Measurements from ENCODE around the gene TANC1. TPM values are rescaled to one million over a fixed set of nuclear protein-coding genes. Genes with fewer than 3 reads are reported as not detected.

The TANC1 gene
- total RNA-seq, 1 experiment from 2014 or later, result 21.1 TPM

DNA sequence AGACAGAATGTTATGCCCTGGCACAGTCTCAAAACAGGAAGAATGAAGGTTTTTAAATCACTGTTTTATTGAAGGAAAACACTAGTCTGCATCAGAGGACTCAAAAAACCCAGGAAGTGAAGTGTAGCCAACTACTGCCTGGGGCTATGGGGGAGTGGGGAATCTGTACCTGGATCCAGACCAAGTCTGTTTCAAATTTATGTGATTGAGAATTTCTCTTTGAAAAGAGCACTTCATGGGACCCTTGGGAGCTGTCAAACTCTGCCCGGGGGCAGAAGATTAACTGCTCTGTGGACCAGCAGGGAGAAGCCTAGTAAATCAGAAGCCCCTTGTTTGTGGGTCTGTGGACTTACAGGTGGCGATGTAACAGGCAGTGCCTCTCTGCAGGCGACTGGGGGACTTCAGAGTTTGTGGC, 45.3 kb upstream of the TANC1 start:
- Histone ChIP-seq H3K9me3 (no peaks in the 10 kb centered on the region), H3K4me1 (peaks cover 12% of the 10 kb centered on the region; the same call in 1 of the 2 replicates), H3K36me3 (ENCODE audit: control insufficient read depth, insufficient read depth, low read length) (no peaks in the 10 kb centered on the region; the same call in 1 of the 2 replicates), H3K27me3 (replicated peaks; ENCODE audit: control insufficient read depth, insufficient read depth, low read length) (no peaks in the 10 kb centered on the region), H3K4me3 (ENCODE audit: low read depth, low read length) (no peak overlapping the region)
- H3K27ac Mint-ChIP-seq (ENCODE audit: unreplicated experiment), result peak overlapping the region; percentile 50
- ChIA-PET CTCF (no interaction called here), POLR2A (no interaction called here)
- TF ChIP-seq CTCF (IDR thresholded peaks at IDR 0.05; ENCODE audit: insufficient read depth in 1 of 2, low read depth in 1 of 2, low read length in 1 of 2, severe bottlenecking in 1 of 2, unreplicated experiment in 1 of 2), result no peak
- DNase-seq, result no peak
- no peak overlapping the region for H3K4me3 Mint-ChIP-seq (ENCODE audit: unreplicated experiment)
- H3K36me3 Mint-ChIP-seq (ENCODE audit: insufficient read depth, unreplicated experiment), result no peaks in the 10 kb centered on the region
- H3K27me3 Mint-ChIP-seq (ENCODE audit: insufficient read depth, unreplicated experiment), result no peaks in the 10 kb centered on the region
- peaks cover 30% of the 10 kb centered on the region for H3K4me1 Mint-ChIP-seq (ENCODE audit: low read depth, unreplicated experiment)
- peaks cover 6% of the 10 kb centered on the region for H3K9me3 Mint-ChIP-seq (ENCODE audit: unreplicated experiment)
- BruUV-seq (replicated peaks), result no TSS peak
- intact Hi-C loops (cut with micrococcal nuclease; ENCODE audit: unreplicated experiment), result no loop called here

DNA sequence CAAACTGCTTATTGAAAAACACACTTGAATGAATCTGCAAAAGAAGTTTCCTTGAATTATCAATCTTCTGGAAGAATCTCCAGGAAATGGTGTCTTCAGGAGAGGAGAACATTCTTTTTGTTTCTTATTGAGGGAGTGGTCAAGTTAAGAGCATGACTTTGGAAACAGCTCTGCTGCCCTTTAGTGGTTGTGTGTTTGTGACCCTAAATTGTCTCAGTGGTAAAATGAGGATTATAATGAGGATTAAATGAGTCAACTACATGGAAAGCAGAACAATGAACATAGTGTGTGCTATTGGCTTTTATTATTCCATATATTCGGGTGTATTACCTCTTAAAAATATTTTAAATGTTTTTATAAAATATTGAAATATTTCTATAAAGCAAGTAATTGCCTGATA, 44.8 kb upstream of the TANC1 start:
- DNase-seq, result no peak
- POLR2A ChIA-PET, result no interaction called here
- Histone ChIP-seq H3K27me3 (replicated peaks; ENCODE audit: control insufficient read depth, insufficient read depth, low read length) (no peaks in the 10 kb centered on the region), H3K9me3 (no peaks in the 10 kb centered on the region), H3K4me3 (ENCODE audit: low read depth, low read length) (no peak overlapping the region), H3K36me3 (ENCODE audit: control insufficient read depth, insufficient read depth, low read length) (no peaks in the 10 kb centered on the region; the same call in 1 of the 2 replicates), H3K4me1 (peaks cover 12% of the 10 kb centered on the region; the same call in 1 of the 2 replicates)
- H3K27ac Mint-ChIP-seq (ENCODE audit: unreplicated experiment), result no peak overlapping the region
- H3K36me3 Mint-ChIP-seq (ENCODE audit: insufficient read depth, unreplicated experiment), result no peaks in the 10 kb centered on the region
- no peak overlapping the region for H3K4me3 Mint-ChIP-seq (ENCODE audit: unreplicated experiment)
- H3K9me3 Mint-ChIP-seq (ENCODE audit: unreplicated experiment), result peaks cover 6% of the 10 kb centered on the region
- H3K27me3 Mint-ChIP-seq (ENCODE audit: insufficient read depth, unreplicated experiment), result no peaks in the 10 kb centered on the region
- H3K4me1 Mint-ChIP-seq (ENCODE audit: low read depth, unreplicated experiment), result peaks cover 31% of the 10 kb centered on the region
- BruUV-seq (replicated peaks), result no TSS peak
- CTCF ChIA-PET, result no interaction called here
- intact Hi-C loops (cut with micrococcal nuclease; ENCODE audit: unreplicated experiment), result no loop called here
- TF ChIP-seq CTCF (IDR thresholded peaks at IDR 0.05; ENCODE audit: insufficient read depth in 1 of 2, low read depth in 1 of 2, low read length in 1 of 2, severe bottlenecking in 1 of 2, unreplicated experiment in 1 of 2), result no peak

- CTCF ChIA-PET, result interaction anchor here (0.6 kb wide), 1 partner anchor 104 kb away, joined by 3 read pairs; no protein-coding TSS in a partner anchor
- H3K36me3 Mint-ChIP-seq (ENCODE audit: insufficient read depth, unreplicated experiment), result no peaks in the 10 kb centered on the region
- no peaks in the 10 kb centered on the region for H3K27me3 Mint-ChIP-seq (ENCODE audit: insufficient read depth, unreplicated experiment)
- TF ChIP-seq CTCF (IDR thresholded peaks at IDR 0.05; ENCODE audit: insufficient read depth in 1 of 2, low read depth in 1 of 2, low read length in 1 of 2, severe bottlenecking in 1 of 2, unreplicated experiment in 1 of 2), result no peak
- POLR2A ChIA-PET, result interaction anchor here (0.6 kb wide), 1 partner anchor 67 kb away, joined by 3 read pairs; no protein-coding TSS in a partner anchor
- H3K4me1 Mint-ChIP-seq (ENCODE audit: low read depth, unreplicated experiment), result peaks cover 41% of the 10 kb centered on the region
- intact Hi-C loops (cut with micrococcal nuclease; ENCODE audit: unreplicated experiment), result no loop called here
- no peak overlapping the region for H3K4me3 ChIP-seq (ENCODE audit: low read depth, low read length)
- no peaks in the 10 kb centered on the region for H3K9me3 ChIP-seq
- no TSS peak for BruUV-seq (replicated peaks)
- H3K27ac Mint-ChIP-seq (ENCODE audit: unreplicated experiment), result peak overlapping the region; percentile 76
- no peaks in the 10 kb centered on the region; the same call in 1 of the 2 replicates for H3K36me3 ChIP-seq (ENCODE audit: control insufficient read depth, insufficient read depth, low read length)
- peaks cover 8% of the 10 kb centered on the region for H3K9me3 Mint-ChIP-seq (ENCODE audit: unreplicated experiment)
- H3K4me1 ChIP-seq, result peaks cover 18% of the 10 kb centered on the region; the same call in 1 of the 2 replicates
- no peaks in the 10 kb centered on the region for H3K27me3 ChIP-seq (replicated peaks; ENCODE audit: control insufficient read depth, insufficient read depth, low read length)
- DNase-seq, result peak in 1 of 2 experiments; percentile 24
- H3K4me3 Mint-ChIP-seq (ENCODE audit: unreplicated experiment), result no peak overlapping the region
These were observed 41.9 kb upstream of the TANC1 start for GRCh38 chr2:158926478-158926948.

Data from Caco-2 (cell line).